Measurements from ENCODE around the gene LRRTM4. TPM values are rescaled to one million over a fixed set of nuclear protein-coding genes. Genes with fewer than 3 reads are reported as not detected.

Gene LRRTM4
- total and polyA plus RNA-seq, 2 experiments from 2014 or later = not detected

DNA sequence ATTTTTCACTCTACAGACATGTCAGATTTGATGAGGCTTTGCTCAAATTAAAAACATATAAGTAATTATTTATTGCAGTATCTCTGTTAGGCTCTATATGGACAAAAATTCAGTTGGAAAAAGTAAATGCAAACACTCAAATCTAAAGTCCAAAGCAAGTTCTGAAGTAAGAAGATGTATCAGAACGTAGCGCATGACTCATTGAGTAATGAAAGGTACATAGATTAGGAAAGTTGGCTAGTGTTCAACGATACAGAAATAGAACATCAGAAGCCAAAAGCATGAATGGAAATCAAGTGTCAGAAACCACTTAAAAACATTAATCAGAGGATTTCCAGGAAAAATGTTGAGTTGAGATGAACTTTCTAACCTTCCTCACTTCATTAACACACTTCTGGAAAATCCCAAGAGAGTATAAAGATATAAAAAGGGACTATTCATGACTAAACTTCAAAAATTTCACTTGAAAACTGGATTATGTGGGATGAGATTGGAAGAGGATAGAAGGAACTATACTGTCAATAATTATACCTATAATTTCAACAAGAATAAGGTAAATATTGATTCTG is 494.1 kb downstream of the LRRTM4 start:
- Histone ChIP-seq H3K4me1 (ENCODE audit: insufficient read depth) (no peaks in the 10 kb centered on the region), H3K9me3 (ENCODE audit: low read depth) (no peaks in the 10 kb centered on the region), H3K9me2 (ENCODE audit: insufficient read depth) (no peaks in the 10 kb centered on the region), H2AFZ (no peak overlapping the region), H3K27me3 (replicated peaks; ENCODE audit: insufficient read depth) (no peaks in the 10 kb centered on the region), H3K9ac (no peak overlapping the region), H3K27ac (no peak overlapping the region), H4K20me1 (ENCODE audit: insufficient read depth) (no peaks in the 10 kb centered on the region), H3F3A (ENCODE audit: insufficient read depth) (no peaks in the 10 kb centered on the region), H3K4me3 (no peak overlapping the region), H3K4me2 (ENCODE audit: unreplicated experiment) (no peak overlapping the region), H3K36me3 (ENCODE audit: low read depth) (no peaks in the 10 kb centered on the region), H3K79me2 (ENCODE audit: insufficient read depth) (no peaks in the 10 kb centered on the region)
- in situ Hi-C loops (cut with MboI) = no loop called here
- DNase-seq = no peak
- TF ChIP-seq EZH2phosphoT487 (IDR thresholded peaks at IDR 0.05; ENCODE audit: insufficient read depth, low read depth) (no peak), EZH2 (IDR thresholded peaks at IDR 0.05; ENCODE audit: insufficient read depth, poor library complexity, severe bottlenecking) (no peak)
- 41 to 46% methylated on average over 3 of the region's 3 CpGs for WGBS, 2 experiments (ENCODE audit: low coverage in 1 of 2, low lambda C conversion rate in 2 of 2, missing lambda C conversion rate in 2 of 2)

DNA sequence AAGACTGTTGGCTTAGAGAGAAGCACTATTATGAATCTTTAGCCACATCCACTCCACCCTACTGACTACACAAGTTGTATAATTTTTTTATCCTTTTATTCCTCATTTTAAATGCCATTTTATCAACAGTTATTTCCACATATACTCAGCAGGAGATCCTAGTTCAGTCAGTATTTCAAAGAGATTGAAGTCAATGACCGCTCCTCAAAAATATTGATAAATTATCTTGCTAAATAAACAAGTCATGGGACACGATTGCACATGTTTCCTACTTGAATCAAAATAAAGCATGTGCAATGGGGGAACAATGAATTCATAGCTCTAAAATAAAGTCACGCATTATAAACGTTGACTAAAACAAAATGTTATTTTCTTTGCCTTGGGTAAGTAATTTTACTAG is 496.5 kb downstream of the LRRTM4 start:
- H3K9me2 ChIP-seq (ENCODE audit: insufficient read depth) = no peaks in the 10 kb centered on the region
- WGBS, 2 experiments (ENCODE audit: low coverage in 1 of 2, low lambda C conversion rate in 2 of 2, missing lambda C conversion rate in 2 of 2) = 9 to 10% methylated on average over 4 of the region's 4 CpGs
- H4K20me1 ChIP-seq (ENCODE audit: insufficient read depth) = no peaks in the 10 kb centered on the region
- H2AFZ ChIP-seq = no peak overlapping the region
- no peaks in the 10 kb centered on the region for H3K79me2 ChIP-seq (ENCODE audit: insufficient read depth)
- no peak overlapping the region for H3K27ac ChIP-seq
- no peaks in the 10 kb centered on the region for H3K9me3 ChIP-seq (ENCODE audit: low read depth)
- no peak for TF ChIP-seq EZH2phosphoT487 (IDR thresholded peaks at IDR 0.05; ENCODE audit: insufficient read depth, low read depth)
- TF ChIP-seq EZH2 (IDR thresholded peaks at IDR 0.05; ENCODE audit: insufficient read depth, poor library complexity, severe bottlenecking) = no peak
- DNase-seq = no peak
- no peaks in the 10 kb centered on the region for H3K36me3 ChIP-seq (ENCODE audit: low read depth)
- no peak overlapping the region for H3K4me3 ChIP-seq
- H3K9ac ChIP-seq = no peak overlapping the region
- H3K27me3 ChIP-seq (replicated peaks; ENCODE audit: insufficient read depth) = no peaks in the 10 kb centered on the region
- no peak overlapping the region for H3K4me2 ChIP-seq (ENCODE audit: unreplicated experiment)
- in situ Hi-C loops (cut with MboI) = no loop called here
- H3F3A ChIP-seq (ENCODE audit: insufficient read depth) = no peaks in the 10 kb centered on the region
- H3K4me1 ChIP-seq (ENCODE audit: insufficient read depth) = no peaks in the 10 kb centered on the region

DNA sequence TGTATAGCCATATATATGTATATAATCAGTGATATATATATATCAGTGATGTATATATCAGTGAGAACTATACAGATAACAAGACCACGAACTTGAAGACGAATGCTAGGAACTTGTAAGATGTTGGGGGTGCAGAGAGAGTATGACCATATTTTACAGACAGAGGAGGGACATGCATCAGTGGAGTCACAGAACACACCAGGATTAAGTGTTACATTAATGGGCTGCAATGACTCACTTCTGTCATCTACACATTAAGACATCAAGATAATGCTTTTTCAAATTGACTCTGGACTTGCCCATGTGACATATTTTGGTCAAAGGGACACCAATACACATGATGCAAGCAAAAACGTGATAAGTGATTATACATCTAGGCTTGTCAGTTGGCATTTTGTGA is 501.0 kb downstream of the LRRTM4 start:
- Histone ChIP-seq H3K9ac (no peak overlapping the region), H3F3A (ENCODE audit: insufficient read depth) (no peaks in the 10 kb centered on the region), H3K4me3 (no peak overlapping the region), H3K9me3 (ENCODE audit: low read depth) (no peaks in the 10 kb centered on the region), H3K79me2 (ENCODE audit: insufficient read depth) (no peaks in the 10 kb centered on the region), H3K9me2 (ENCODE audit: insufficient read depth) (no peaks in the 10 kb centered on the region), H4K20me1 (ENCODE audit: insufficient read depth) (no peaks in the 10 kb centered on the region), H3K4me2 (ENCODE audit: unreplicated experiment) (no peak overlapping the region), H3K27me3 (replicated peaks; ENCODE audit: insufficient read depth) (no peaks in the 10 kb centered on the region), H2AFZ (no peak overlapping the region), H3K36me3 (ENCODE audit: low read depth) (no peaks in the 10 kb centered on the region), H3K4me1 (ENCODE audit: insufficient read depth) (no peaks in the 10 kb centered on the region), H3K27ac (no peak overlapping the region)
- TF ChIP-seq EZH2phosphoT487 (IDR thresholded peaks at IDR 0.05; ENCODE audit: insufficient read depth, low read depth) = no peak
- no peak for TF ChIP-seq EZH2 (IDR thresholded peaks at IDR 0.05; ENCODE audit: insufficient read depth, poor library complexity, severe bottlenecking)
- in situ Hi-C loops (cut with MboI) = no loop called here
- DNase-seq = no peak
- WGBS, 2 experiments (ENCODE audit: low coverage in 1 of 2, low lambda C conversion rate in 2 of 2, missing lambda C conversion rate in 2 of 2) = 3 to 5% methylated on average over 3 of the region's 3 CpGs

DNA sequence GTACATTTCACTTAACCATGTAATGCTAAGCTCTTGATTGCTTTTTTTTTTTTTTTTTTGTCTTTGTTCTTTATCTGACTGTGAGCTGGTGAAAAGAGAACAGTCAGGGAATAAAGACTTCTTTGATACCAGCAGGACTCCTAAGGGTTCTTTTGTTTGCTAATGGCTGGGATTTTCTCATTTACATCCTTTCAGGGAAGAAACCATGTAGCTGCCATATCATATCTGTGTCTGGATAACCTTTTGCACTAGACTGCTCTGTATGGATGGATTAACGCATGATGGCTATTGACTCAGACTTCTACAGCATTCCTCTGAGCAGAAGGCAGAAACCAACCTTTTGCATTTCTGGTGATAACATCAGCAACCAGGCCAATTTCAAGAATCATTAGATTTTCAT is 504.0 kb downstream of the LRRTM4 start:
- Histone ChIP-seq H3F3A (ENCODE audit: insufficient read depth) (no peaks in the 10 kb centered on the region), H3K9me3 (ENCODE audit: low read depth) (no peaks in the 10 kb centered on the region), H3K4me2 (ENCODE audit: unreplicated experiment) (no peak overlapping the region), H3K9ac (no peak overlapping the region), H3K27ac (no peak overlapping the region), H3K4me3 (no peak overlapping the region), H3K9me2 (ENCODE audit: insufficient read depth) (no peaks in the 10 kb centered on the region), H2AFZ (no peak overlapping the region), H4K20me1 (ENCODE audit: insufficient read depth) (no peaks in the 10 kb centered on the region), H3K36me3 (ENCODE audit: low read depth) (no peaks in the 10 kb centered on the region), H3K27me3 (replicated peaks; ENCODE audit: insufficient read depth) (no peaks in the 10 kb centered on the region), H3K79me2 (ENCODE audit: insufficient read depth) (no peaks in the 10 kb centered on the region), H3K4me1 (ENCODE audit: insufficient read depth) (no peaks in the 10 kb centered on the region)
- in situ Hi-C loops (cut with MboI) = no loop called here
- DNase-seq = no peak
- WGBS, 2 experiments (ENCODE audit: low coverage in 1 of 2, low lambda C conversion rate in 2 of 2, missing lambda C conversion rate in 2 of 2) = 32 to 36% methylated on average over 1 of the region's 1 CpG
- TF ChIP-seq EZH2 (IDR thresholded peaks at IDR 0.05; ENCODE audit: insufficient read depth, poor library complexity, severe bottlenecking) (no peak), EZH2phosphoT487 (IDR thresholded peaks at IDR 0.05; ENCODE audit: insufficient read depth, low read depth) (no peak)

DNA sequence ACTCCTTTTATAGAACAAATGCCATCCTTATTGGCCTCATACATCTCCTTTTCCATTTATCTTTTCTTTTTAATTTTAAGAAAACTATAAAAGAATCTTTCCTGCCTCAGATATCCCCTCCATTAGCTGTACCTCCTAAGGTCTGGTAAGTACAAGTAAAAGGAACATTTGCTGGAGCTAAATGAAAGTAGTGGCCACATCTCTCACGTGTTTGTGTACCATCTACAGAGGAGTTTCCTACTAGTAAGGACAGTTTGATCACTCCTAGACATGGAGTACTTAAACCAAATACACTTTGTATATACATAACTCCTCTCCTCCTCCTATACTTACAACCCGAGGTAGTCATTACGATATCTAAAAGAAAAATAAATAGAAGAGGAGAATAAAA is 504.8 kb downstream of the LRRTM4 start:
- H3K36me3 ChIP-seq (ENCODE audit: low read depth) = no peaks in the 10 kb centered on the region
- H3K4me2 ChIP-seq (ENCODE audit: unreplicated experiment) = no peak overlapping the region
- in situ Hi-C loops (cut with MboI) = no loop called here
- H3K9me3 ChIP-seq (ENCODE audit: low read depth) = no peaks in the 10 kb centered on the region
- H2AFZ ChIP-seq = no peak overlapping the region
- DNase-seq = no peak
- no peaks in the 10 kb centered on the region for H3F3A ChIP-seq (ENCODE audit: insufficient read depth)
- no peak for TF ChIP-seq EZH2 (IDR thresholded peaks at IDR 0.05; ENCODE audit: insufficient read depth, poor library complexity, severe bottlenecking)
- H3K4me1 ChIP-seq (ENCODE audit: insufficient read depth) = no peaks in the 10 kb centered on the region
- no peak overlapping the region for H3K4me3 ChIP-seq
- no peaks in the 10 kb centered on the region for H4K20me1 ChIP-seq (ENCODE audit: insufficient read depth)
- 45% methylated on average over 3 of the region's 3 CpGs for WGBS, 2 experiments (ENCODE audit: low coverage in 1 of 2, low lambda C conversion rate in 2 of 2, missing lambda C conversion rate in 2 of 2)
- no peaks in the 10 kb centered on the region for H3K79me2 ChIP-seq (ENCODE audit: insufficient read depth)
- H3K9me2 ChIP-seq (ENCODE audit: insufficient read depth) = no peaks in the 10 kb centered on the region
- no peak overlapping the region for H3K27ac ChIP-seq
- H3K27me3 ChIP-seq (replicated peaks; ENCODE audit: insufficient read depth) = no peaks in the 10 kb centered on the region
- no peak overlapping the region for H3K9ac ChIP-seq

Measured in GM23248 (cell line).